Neuronal stem cell (in vitro differentiated cells): ENCODE data around the gene SLC2A14.
A peak's percentile ranks its signal among the peaks of the same experiment; 100 is the strongest.
"Not testable (repeated sequence)": the region's sequence is repeated elsewhere in the genome, so short reads cannot be mapped to it uniquely, and the experiment has no call there.

Experiments used
- DNase-seq: peaks from one replicate; pipeline ENCODE4 v3.0.0-alpha.2; 2013; ENCODE audit warnings: low spot score
- H2AFZ ChIP-seq: one replicate; pipeline ENCODE4 v1.6.1; 2013; ENCODE audit warnings: mild to moderate bottlenecking, low read length, inconsistent platforms
- H2AK5ac ChIP-seq: 2 replicates; pipeline ENCODE4 v1.6.1; 2013; ENCODE audit warnings: low read depth, mild to moderate bottlenecking, inconsistent platforms, low read length, moderate library complexity, mixed read lengths
- H2BK120ac ChIP-seq: 2 replicates; pipeline ENCODE4 v1.6.1; 2013; ENCODE audit warnings: low read depth, mild to moderate bottlenecking, inconsistent platforms, low read length, moderate library complexity, mixed read lengths
- H2BK12ac ChIP-seq: one replicate; pipeline ENCODE4 v1.6.1; 2013; ENCODE audit warnings: low read length, inconsistent platforms
- H2BK15ac ChIP-seq: 2 replicates; pipeline ENCODE4 v1.6.1; 2013; ENCODE audit warnings: mild to moderate bottlenecking, low read length, inconsistent platforms, mixed read lengths
- H2BK5ac ChIP-seq: one replicate; pipeline ENCODE4 v1.6.1; 2013; ENCODE audit warnings: inconsistent platforms, mild to moderate bottlenecking, low read length, moderate library complexity
- H3K14ac ChIP-seq: one replicate; pipeline ENCODE4 v1.6.1; 2013; ENCODE audit warnings: low read length, inconsistent platforms
- H3K18ac ChIP-seq: 2 replicates; pipeline ENCODE4 v1.6.1; 2013; ENCODE audit warnings: low read length, inconsistent platforms
- H3K23ac ChIP-seq: 2 replicates; pipeline ENCODE4 v1.6.1; 2013; ENCODE audit warnings: low read depth, mild to moderate bottlenecking, mixed read lengths, low read length, inconsistent platforms; ENCODE audit not compliant: poor library complexity
- H3K27ac ChIP-seq: replicated peaks from 3 replicates; pipeline ENCODE4 v1.5.1; 2013; ENCODE audit warnings: low read length, inconsistent platforms
- H3K27me3 ChIP-seq, 3 experiments: 2 replicates each; pipeline ENCODE4 v1.6.1; 2013; ENCODE audit warnings: low read length in 3 of 3, mild to moderate bottlenecking in 2 of 3, inconsistent platforms in 1 of 3, low read depth in 1 of 3, mixed read lengths in 1 of 3, moderate library complexity in 1 of 3; ENCODE audit not compliant: control insufficient read depth in 3 of 3, insufficient read depth in 3 of 3
- H3K36me3 ChIP-seq, 2 donors: replicated peaks in 1 of 2; 2 replicates each; pipeline ENCODE4 v1.6.1; 2013; ENCODE audit warnings: low read length in 2 of 2; ENCODE audit not compliant: control insufficient read depth in 2 of 2, insufficient read depth in 2 of 2
- H3K4ac ChIP-seq: 2 replicates; pipeline ENCODE4 v1.6.1; 2013; ENCODE audit warnings: inconsistent platforms, mild to moderate bottlenecking, low read length, moderate library complexity
- H3K4me1 ChIP-seq, 2 donors: 1 replicate in 1 of 2; 2 replicates in 1 of 2; pipeline ENCODE4 v1.6.1; 2013; ENCODE audit warnings: low read length in 2 of 2, low read depth in 1 of 2; ENCODE audit not compliant: control insufficient read depth in 2 of 2, insufficient read depth in 1 of 2
- H3K4me2 ChIP-seq: one replicate; pipeline ENCODE4 v1.6.1; 2013; ENCODE audit warnings: mild to moderate bottlenecking, low read length, inconsistent platforms; ENCODE audit not compliant: insufficient read depth, poor library complexity, severe bottlenecking
- H3K4me3 ChIP-seq, 2 donors: 2 replicates each; pipeline ENCODE4 v1.5.1; 2013; ENCODE audit warnings: low read length in 2 of 2, mild to moderate bottlenecking in 2 of 2, inconsistent platforms in 1 of 2, moderate library complexity in 1 of 2
- H3K79me1 ChIP-seq: one replicate; pipeline ENCODE4 v1.6.1; 2013; ENCODE audit warnings: low read depth, mild to moderate bottlenecking, inconsistent platforms, low read length, moderate library complexity
- H3K9ac ChIP-seq: one replicate; pipeline ENCODE4 v1.6.1; 2013; ENCODE audit warnings: mild to moderate bottlenecking, low read depth, low read length, inconsistent platforms; ENCODE audit not compliant: poor library complexity
- H3K9me3 ChIP-seq, 2 donors: replicated peaks in 1 of 2; 2 replicates each; pipeline versions ENCODE3 to v1.6.1; 2013; ENCODE audit warnings: low read length in 2 of 2, mild to moderate bottlenecking in 2 of 2, inconsistent platforms in 1 of 2, low read depth in 1 of 2, mixed read lengths in 1 of 2, moderate library complexity in 1 of 2; ENCODE audit not compliant: control insufficient read depth in 2 of 2, insufficient read depth in 1 of 2
- H4K8ac ChIP-seq: one replicate; pipeline ENCODE4 v1.6.1; 2013; ENCODE audit warnings: low read depth, mild to moderate bottlenecking, inconsistent platforms, low read length, moderate library complexity
- H4K91ac ChIP-seq: one replicate; pipeline ENCODE4 v1.6.1; 2013; ENCODE audit warnings: low read length, low read depth, mild to moderate bottlenecking, inconsistent platforms; ENCODE audit not compliant: poor library complexity
- WGBS, 2 donors: extraction: QIAGEN DNeasy Blood & Tissue Kit; methylation state at CpG; one replicate each; pipeline ENCODE4 v1.1.7; 2013; ENCODE audit warnings: missing lambda C conversion rate in 2 of 2, mixed read lengths in 1 of 2; ENCODE audit not compliant: insufficient read length in 2 of 2, insufficient replicate concordance in 1 of 2; ENCODE audit errors: extremely low coverage in 2 of 2; 5-methylcytosine and 5-hydroxymethylcytosine counted together

SLC2A14 gene

GRCh38 chr12:7906303-7906702 lies 33.6 kb upstream of the SLC2A14 start:
- H3K27me3 ChIP-seq, H3K9me3 ChIP-seq, H3K18ac ChIP-seq, H2BK5ac ChIP-seq, H4K8ac ChIP-seq, H2BK12ac ChIP-seq, H2AK5ac ChIP-seq, H3K4ac ChIP-seq, H3K4me2 ChIP-seq, H3K27ac ChIP-seq, H3K9ac ChIP-seq, H3K36me3 ChIP-seq, H3K79me1 ChIP-seq, H3K23ac ChIP-seq, H2BK120ac ChIP-seq, H4K91ac ChIP-seq, DNase-seq, H3K4me1 ChIP-seq, H3K4me3 ChIP-seq, H2BK15ac ChIP-seq, H3K14ac ChIP-seq: not testable (repeated sequence)
- no CpG with 5 or more reads among the region's 4 CpGs for WGBS, 2 donors
- peak overlapping the region; percentile 73 for H2AFZ ChIP-seq

GRCh38 chr12:7905600-7906125 lies 32.9 kb upstream of the SLC2A14 start:
- H2BK120ac ChIP-seq, DNase-seq, H3K4ac ChIP-seq, H4K91ac ChIP-seq, H4K8ac ChIP-seq, H3K4me2 ChIP-seq, H3K9ac ChIP-seq, H3K23ac ChIP-seq, H3K27me3 ChIP-seq, H3K9me3 ChIP-seq, H3K4me3 ChIP-seq, H2BK15ac ChIP-seq, H3K18ac ChIP-seq, H3K4me1 ChIP-seq, H2BK12ac ChIP-seq, H3K27ac ChIP-seq, H3K79me1 ChIP-seq, H2AK5ac ChIP-seq, H3K36me3 ChIP-seq, H2BK5ac ChIP-seq, H3K14ac ChIP-seq: not testable (repeated sequence)
- no CpG with 5 or more reads among the region's 5 CpGs for WGBS, 2 donors
- H2AFZ ChIP-seq: peak overlapping the region; percentile 73

GRCh38 chr12:7905071-7905470 lies 32.4 kb upstream of the SLC2A14 start:
- Histone ChIP-seq H3K18ac (no peak overlapping the region), H3K9ac (no peak overlapping the region), H4K8ac (no peak overlapping the region), H3K4me2 (no peak overlapping the region), H3K36me3 (no peaks in the 10 kb centered on the region), H2BK15ac (no peak overlapping the region), H3K27me3 (no peaks in the 10 kb centered on the region), H2BK12ac (no peak overlapping the region), H2BK5ac (no peak overlapping the region), H3K4me1 (peaks cover 0 to 6% of the 10 kb centered on the region in 2 donors), H3K27ac (no peak overlapping the region), H3K4ac (no peak overlapping the region), H4K91ac (no peak overlapping the region), H3K79me1 (no peaks in the 10 kb centered on the region), H2AFZ (peak overlapping the region; percentile 17), H2AK5ac (no peak overlapping the region), H3K14ac (no peak overlapping the region), H3K4me3 (no peak overlapping the region), H2BK120ac (no peak overlapping the region), H3K23ac (no peak overlapping the region), H3K9me3 (no peaks in the 10 kb centered on the region)
- WGBS, 2 donors: no CpG with 5 or more reads among the region's 1 CpG
- DNase-seq: no peak

- not testable (repeated sequence) for H3K27ac ChIP-seq, H3K18ac ChIP-seq, H2AFZ ChIP-seq, H3K79me1 ChIP-seq, H2BK15ac ChIP-seq, H4K91ac ChIP-seq, H2BK12ac ChIP-seq, H2AK5ac ChIP-seq, H3K14ac ChIP-seq, H3K4me1 ChIP-seq, H3K4ac ChIP-seq, H4K8ac ChIP-seq, H3K27me3 ChIP-seq, H2BK5ac ChIP-seq, H3K4me3 ChIP-seq, H3K4me2 ChIP-seq, H2BK120ac ChIP-seq, H3K23ac ChIP-seq, H3K9me3 ChIP-seq, H3K9ac ChIP-seq, DNase-seq, H3K36me3 ChIP-seq
- WGBS, 2 donors: no CpG with 5 or more reads among the region's 8 CpGs
Observed at GRCh38 chr12:7902416-7902815, 29.7 kb upstream of the SLC2A14 start.
